ENCODE measurements around the gene SLC36A3.
A peak's percentile ranks its signal among the peaks of the same experiment; 100 is the strongest.
"Not testable (repeated sequence)": the region's sequence is repeated elsewhere in the genome, so short reads cannot be mapped to it uniquely, and the experiment has no call there.

Gene SLC36A3

DNA sequence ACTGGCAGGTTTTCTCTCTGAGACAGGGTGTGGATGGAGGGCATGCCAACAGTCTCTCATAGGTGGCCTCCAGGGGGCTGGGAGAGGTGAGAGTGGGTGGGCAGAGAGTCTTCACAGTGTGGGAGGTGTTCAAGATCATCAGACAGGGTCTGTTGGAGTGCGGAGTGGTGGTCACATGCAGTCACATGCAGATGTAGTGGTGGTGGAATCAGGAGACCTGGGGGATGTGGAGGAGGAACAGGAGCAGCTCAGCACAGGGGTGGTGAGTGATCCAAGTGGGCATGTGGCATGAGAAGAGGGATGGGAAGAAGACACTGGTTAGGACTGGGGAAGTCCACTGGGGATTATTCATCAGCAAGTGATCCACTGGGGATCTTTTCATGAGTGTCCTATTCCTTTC lies 44.8 kb downstream of the SLC36A3 start:
- peak; percentile 48 to 95 for DNase-seq

DNA sequence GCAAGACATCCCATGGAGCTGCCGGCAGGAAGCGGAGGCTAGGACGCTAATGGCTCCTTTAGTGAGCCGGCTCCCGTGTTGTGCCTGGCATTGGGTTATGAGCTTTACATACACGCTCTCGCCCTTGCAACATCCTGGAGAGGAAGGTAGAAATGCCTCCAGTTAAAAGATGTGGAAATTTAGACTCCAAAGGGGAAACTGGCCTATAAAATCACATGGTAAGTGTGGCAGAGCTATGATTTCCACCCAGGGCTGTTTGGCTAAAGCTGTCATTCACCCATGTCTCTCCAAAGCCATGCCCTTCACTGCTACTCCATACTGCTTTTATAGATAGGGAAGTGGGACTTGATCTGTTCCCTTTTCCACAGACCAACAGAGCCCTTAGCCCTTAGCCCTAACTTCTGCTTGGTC lies 45.4 kb downstream of the SLC36A3 start:
- DNase-seq: peak; percentile 83 to 97

DNA sequence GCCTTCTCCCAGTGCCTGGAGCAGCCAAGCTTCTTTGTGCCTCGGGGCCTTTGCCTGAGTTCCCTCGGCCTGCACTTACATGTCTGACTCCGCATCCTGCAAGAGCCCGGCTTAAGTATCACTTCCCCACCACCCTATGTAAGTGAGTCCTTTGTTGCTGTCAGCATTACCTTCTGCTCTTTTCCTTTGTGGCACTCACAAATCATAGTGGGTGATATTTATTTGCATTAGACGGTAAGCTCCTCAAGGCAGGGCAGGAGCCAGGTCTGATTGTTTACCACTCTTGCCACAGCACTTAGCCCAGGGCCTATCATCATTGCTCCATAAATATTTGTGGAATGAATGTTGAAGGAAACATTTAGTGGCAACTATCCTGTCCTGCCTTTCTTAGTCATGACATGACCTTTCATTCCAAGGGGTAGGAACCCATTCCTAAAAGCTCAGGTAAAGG lies 45.8 kb downstream of the SLC36A3 start:
- peak; percentile 58 to 69 for DNase-seq

DNA sequence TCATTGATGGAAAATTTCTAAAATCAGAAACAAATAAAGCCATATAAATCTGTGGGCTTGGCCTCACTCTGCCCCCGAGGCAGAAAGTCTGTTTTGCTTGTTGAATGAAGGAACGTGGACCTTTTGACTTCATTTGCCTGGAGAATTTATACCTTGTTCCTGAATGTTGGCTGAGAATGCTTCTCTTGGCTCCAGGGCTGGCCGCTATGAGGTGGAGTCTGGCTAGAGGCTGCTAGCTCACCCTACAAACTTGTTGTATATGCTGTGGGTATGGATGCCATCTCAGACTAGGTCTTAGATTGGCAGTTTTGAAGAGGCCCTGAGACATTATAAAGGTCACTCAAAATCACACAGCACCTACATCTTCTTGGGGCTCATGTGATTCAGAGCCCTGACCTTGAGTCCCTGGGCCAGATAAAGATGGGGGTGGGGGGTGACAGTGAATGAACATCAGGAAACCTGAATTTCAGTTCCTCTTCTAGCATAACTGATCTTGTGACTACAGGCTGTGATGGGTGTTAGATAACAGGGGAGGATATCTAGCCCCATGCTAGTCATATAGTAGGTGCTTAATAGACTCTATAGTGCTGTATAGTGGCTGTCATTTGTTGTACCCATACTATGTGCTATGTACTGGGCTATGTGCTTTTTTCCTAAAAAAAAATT lies 47.8 kb downstream of the SLC36A3 start:
- DNase-seq: peak; percentile 60 to 89

DNA sequence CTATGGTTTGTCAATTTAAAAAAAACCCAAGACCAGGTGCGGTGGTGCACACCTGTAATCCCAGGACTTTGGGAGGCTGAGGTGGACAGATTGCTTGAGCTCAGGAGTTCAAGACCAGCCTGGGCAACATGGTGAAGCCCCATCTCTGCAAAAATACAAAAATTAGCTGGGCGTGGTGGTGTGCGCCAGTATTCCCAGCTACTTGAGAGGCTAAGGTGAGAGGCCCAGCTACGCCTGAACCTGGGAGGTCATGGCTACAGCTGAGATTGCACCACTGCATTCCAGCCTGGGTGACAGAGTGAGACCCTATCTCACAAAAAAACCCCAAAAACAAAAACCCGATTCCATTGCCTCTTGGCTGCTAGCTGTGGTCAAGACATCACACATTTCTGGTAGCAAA lies 48.6 kb downstream of the SLC36A3 start:
- not testable (repeated sequence) for DNase-seq

DNA sequence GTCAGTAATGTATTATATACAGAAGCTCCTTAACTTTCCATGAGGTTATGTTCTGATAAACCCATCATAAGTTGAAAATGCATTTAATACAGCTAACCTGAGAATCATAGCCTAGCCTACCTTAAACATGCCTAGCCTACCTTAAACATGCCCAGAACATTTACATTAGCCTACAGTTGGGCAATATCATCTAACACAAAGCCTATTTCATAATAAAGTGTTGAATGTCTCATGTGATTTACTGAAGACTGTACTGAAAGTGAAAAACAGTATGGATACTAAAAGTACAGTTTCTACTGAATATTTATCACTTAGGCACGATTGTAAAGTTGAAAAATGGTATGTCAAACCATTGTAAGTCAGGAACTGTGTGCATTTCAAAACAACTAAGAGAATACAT lies 49.0 kb downstream of the SLC36A3 start:
- DNase-seq: peak in 1 of 2 donors; percentile 55

DNA sequence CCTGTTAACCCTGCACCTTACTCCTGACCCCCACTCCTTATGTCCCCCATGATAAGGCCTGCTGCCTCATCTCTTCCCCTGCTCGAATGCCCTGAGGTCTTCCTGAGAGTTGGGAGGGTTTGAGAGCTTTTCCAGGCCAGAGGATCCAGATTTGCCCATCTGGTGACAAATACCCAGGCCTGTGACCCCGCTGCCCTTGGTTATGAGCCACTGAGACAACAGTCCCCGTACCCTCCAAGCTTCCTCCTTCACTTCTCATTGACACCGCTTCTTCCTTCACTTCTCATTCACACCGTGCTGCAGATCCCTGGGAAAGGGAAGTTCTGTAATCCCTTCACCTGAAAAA lies 50.0 kb downstream of the SLC36A3 start:
- DNase-seq: no peak

DNA sequence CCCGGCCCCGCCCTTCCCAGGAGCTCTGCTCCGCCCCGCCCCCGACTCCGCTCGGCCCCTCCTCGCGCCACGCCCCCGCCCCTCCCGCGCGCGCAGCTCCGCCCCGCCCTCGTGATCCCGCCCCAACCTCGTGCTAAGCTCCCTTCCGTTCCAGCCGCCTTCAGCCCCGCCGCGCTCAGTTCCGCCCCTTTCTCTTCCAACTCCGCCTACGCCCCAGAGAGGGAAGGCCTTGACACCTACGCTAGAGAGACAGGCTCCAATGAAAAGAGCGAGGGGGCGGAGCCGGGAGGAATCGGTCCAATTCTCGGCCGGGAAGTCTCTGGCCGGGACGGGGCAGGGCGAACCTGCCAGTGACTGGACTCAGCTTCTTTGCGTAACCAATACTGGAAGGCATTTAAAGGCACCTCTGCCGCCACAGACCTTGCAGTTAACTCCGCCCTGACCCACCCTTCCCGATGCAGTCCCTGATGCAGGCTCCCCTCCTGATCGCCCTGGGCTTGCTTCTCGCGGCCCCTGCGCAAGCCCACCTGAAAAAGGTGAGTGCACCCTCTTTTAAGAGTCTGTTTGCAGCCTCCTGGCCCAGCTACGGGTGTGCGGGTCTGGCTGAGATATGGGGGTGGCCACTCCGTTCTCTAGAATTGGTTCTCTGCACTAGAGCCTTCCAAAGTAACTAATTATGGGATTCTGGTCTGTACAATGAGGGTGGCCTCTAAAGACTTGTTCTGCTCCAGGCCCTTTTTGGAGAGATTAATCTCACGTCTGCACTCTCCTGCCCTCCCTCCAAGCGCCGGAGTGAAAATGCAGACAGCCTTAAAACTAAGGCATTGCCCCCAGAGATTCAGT lies 50.6 kb downstream of the SLC36A3 start, which contains the start of gene GM2A:
Gene GM2A (plus strand): TSS at position 424 of the 843 bp plus-strand sequence. CDS start 32 bp downstream, at position 456.
- peak; percentile 100 for DNase-seq

DNA sequence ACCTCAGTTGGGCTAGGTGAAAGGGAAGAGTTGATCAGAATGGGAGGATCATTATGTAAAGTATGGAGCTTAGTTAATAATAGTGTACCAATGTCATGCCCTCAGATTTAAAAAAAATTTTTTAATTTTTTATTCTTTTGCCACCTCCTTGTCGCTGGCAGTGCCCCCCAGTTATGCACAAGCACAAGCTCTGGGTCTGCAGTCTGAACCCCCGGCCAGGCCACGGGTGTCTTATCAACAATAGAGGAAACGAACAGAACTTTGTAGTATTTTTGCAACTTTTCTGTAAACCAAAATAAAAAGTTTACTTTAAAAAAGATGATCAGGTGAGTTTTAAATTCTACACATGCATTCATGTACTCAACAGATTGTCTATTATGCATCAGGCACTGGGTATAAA lies 51.9 kb downstream of the SLC36A3 start:
- no peak for DNase-seq

DNA sequence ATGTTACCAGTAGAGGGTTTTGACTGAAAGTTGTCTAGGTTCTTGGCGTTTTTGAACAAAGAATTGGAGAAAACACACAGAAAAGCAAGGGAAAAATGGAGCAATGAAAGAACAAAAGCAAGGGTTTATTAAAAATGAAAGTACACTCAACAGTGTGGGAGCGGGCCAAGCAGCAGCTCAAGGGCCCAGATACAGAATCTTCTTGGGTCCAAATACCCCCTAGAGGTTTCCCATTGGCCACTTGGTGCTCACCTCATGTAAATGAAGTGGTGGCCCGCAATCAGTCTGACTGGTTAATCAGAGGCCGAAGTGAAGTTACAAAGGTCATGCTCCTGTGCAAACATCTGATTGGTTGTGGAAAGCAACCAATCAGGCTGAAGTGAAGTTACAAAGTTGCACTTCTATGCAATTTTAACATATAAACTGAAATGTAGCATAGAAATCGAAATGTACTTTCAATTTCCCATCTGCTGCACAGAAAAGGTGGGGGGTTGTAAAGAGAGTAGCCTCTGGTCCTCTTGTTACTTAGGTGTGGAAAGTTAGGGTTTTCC lies 52.5 kb downstream of the SLC36A3 start:
- DNase-seq: no peak

DNA sequence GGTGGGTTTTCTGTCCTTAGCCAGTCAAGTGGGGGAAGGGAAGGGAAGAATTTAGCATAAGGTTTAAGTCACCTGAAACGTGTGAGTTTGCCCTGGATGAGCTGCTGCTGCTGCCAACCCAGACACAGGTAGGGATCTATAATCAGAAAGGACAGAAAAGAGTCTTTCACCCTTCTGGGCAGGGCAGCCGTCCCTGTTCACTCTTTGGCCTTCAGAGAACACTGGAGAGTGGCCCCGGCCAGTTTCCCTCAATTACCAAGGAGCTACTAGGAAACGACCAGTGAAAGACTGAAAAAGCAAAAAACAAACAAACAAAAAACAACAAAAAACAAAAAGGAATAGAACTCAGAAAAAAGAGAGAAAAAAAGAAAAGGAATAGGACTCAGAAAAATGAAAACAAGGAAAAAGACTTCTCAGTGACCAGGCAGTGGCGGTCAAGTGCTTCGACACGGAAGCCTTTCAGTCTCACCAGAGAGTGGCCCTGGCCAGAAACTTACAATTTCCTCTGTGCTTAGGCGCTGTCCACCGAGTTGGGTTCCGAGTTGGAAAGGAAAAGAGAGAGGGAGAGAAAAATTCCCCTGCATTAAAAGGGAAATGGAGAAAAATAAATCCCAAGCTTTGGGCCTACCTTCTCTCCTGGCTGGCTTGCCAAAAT lies 53.1 kb downstream of the SLC36A3 start:
- no peak for DNase-seq

DNA sequence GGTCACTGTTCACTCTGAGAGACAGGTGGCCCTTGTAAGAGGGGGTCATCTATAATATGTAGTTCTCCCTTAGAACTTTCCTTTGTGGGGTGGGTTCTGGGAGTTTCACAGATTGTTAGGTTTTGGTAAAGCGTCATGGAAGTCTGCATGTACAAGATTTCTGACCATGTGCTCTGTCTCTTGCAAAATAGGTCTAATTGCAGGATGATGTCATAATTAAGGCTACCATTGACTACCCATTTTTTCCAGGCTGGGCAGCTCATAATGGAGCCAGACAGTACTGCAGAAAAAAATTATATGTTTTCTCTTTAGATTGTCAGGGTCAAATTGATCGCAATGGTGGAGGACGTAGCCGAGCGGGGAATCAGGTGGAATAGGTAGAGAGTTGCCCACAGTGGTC lies 54.3 kb downstream of the SLC36A3 start:
- peak in 1 of 2 donors; percentile 46 for DNase-seq

DNA sequence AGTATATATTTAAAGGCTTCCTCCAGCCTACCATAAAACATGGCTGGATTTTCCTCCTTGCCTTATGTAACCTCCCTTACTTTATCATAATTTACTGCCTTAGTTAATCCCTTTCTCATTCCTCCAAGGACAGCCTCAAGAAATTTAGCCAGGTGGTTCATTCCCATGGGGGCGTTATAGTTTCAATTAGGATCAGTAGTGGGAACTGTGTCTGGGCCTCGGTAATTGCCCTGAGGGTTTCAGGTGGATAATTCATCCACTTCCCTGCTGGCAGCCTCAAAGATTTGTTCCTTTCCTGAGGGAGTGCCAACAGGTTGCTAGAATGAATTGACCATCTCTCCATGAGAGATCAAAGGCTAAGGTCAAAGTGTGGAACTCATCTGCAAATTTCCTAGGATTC lies 54.9 kb downstream of the SLC36A3 start:
- no peak for DNase-seq

DNA sequence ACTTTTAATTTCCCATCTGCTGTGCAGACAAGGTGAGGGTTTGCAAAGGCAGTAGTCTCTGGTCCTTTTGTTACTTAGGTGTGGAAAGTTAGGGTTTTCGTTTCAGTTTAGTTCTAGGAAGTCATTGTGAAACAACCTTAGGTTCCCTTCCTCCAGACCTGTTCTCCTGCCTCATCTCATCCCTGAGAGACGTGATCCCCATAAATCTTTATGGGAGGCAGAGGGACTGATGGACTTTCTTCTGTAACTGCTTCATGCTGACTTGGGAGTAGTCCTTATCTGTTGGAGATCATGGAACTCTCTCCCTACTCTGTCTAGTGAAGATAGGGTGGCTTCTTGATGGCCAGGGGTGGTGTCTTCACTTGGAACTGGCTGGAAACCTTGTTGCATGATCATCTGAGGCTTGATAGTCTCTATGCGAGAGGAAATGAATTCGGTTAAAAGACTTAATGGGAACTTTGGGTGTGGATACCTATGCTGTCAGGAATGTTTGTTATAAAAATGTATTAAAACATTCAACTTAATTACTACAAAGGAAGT lies 57.8 kb downstream of the SLC36A3 start:
- DNase-seq: no peak

DNA sequence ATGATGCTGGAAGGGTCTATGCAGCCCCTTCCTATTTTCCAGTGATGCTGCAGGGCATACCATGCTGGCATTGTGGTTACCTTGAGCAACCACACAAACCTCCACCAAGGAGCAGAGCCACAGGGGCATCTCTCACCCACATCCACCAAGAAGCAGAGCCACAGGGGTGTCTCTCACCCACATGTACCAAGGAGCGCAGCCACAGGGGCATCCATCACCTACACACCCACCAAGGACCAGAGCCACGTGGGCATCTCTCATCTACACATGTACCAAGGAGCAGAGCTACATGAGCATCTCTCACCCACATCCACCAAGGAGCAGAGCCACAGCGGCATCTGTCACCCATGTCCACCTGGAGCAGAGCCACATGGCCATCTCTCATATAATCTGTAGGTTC lies 59.4 kb downstream of the SLC36A3 start:
- no peak for DNase-seq

DNA sequence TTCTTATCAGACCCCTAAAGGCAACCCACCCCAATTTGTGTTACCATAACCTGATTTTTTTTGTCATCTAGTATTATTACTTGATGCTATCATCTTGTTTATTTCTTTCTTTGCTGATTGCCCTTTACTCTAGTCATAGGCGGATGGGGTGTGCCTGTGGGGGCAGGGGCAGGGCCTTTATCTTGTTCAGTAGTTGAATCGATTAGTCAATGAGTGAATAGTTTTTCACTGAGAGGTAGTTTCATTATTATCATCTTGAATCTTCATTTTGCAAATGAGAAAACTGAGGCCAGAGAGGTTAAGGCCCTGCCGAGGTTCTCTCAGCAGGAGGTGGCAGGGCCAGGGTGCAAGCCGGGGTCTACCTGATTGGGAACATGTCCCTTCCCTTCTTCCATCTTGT lies 60.0 kb downstream of the SLC36A3 start:
- DNase-seq: no peak

DNA sequence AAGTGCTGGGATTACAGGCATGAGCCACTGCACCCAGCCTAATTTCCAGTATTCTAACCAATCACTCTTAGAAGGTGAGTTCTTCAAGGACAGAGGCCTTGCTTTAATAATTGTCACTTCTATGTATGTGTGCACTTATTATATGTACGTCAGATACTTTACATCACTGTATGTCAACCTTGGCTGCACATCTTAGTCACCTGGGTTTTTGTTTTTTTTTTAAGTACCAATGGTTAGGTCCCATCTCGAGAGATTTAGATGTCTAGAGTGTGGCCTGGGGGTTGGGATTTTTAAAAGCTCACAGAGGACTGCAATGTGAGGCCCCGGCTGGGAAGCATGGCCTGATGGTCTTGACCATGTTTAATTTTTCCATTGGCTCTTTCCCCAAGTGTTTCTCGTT lies 60.4 kb downstream of the SLC36A3 start:
- no peak for DNase-seq

DNA sequence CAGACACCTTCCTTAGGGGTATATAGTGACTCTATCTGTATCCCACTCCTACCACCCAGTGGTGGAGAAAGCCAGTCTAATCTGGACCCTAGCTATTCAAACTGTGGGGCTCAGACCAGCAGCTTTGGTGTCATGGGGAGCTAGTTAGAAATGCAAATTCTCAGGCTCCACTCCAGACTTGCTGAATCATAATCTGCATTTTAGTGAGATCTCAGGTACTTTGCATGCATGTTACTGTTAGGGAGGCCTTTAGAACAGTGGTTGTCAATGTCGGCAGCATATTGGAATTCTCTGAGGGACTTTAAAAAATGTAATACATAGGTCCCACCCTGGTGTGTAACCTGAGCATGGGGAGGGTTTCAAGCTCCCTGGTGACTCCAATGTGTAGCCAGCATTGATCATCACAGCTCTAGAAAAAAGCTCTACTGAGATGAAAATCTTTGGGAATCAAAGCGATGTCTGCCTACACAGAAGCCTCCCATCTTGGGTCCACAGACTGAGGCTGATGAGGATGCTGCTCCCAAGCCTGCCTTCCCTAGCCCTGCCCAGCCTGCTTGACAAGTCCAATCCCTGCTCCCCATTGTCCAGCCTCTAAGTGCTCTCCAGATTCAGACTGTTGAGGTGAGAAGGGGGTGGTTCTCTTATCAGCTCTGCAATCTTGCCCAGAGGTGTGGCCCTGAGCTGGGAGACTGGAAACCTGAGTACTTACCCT lies 62.5 kb downstream of the SLC36A3 start:
- DNase-seq: no peak

DNA sequence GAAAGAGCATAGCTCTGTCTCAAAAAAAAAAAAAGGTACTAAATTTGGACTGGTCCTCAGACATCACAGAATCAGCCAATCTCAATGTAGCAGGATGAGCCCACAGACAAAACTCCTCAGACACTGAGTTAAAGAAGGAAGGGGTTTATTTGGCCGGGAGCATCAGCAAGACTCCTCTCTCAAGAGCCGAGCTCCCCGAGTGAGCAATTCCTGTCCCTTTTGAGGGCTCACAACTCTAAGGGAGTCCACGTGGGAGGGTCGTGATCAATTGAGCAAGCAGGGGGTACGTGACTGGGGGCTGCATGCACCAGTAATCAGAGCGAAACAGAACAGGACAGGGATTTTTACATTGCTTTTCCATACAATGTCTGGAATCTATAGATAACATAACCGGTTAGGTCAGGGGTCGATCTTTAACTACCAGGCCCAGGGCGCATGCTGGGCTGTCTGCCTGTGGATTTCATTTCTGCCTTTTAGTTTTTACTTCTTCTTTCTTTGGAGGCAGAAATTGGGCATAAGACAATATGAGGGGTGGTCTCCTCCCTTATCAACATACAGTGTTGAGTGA lies 63.2 kb downstream of the SLC36A3 start:
- not testable (repeated sequence) for DNase-seq

DNA sequence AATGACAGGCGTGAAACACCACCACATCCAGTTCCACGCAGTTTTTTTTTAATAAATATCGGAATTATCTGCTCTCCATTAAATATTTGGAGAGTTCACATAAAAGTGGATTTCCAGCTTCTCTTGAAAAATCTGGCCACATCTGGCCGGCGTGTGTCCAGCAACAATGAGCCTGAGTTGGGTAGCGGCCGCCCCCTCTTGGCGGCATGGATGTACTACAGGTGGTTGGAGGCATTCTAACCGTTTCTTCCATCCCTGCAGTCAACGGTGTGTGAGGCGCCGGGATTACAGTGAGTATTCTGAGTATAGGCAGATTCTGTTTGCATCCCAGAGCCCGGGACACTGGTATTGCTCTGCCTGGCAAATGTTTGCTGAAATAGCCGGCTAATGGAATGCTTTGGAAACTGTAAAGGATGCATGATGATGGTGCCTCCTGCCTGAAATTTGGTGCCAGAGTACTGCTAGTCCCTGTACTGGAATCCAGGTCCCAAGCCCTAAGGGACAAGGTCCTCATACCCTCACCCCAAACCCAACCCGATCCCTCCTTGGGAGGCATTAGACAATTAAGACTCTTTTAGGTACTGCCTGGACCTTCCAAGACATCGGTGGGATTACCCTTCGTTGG lies 64.2 kb downstream of the SLC36A3 start:
- peak; percentile 42 to 92 for DNase-seq

DNA sequence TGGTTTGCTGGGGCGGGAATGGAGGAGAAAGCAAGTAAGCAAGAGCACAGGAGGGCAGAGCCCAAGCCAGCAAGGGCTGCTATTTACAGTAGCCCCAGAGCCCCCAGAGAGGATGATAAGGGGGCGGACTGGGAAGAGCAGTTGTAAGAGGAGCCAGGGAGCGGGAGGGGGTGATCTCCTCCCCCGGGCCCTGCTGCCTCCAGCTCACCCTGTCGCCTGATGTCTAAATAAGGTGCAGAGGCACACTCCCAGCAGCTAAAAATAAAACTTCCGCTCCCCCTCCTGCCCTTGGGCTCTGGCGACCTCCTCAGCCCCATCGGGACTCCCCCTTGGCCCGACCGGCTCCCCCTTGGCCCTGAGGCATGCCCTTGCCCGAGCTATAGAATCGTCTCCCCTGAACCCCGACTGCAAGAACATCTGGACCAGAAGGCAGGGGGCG lies 65.2 kb downstream of the SLC36A3 start:
- DNase-seq: no peak

DNA sequence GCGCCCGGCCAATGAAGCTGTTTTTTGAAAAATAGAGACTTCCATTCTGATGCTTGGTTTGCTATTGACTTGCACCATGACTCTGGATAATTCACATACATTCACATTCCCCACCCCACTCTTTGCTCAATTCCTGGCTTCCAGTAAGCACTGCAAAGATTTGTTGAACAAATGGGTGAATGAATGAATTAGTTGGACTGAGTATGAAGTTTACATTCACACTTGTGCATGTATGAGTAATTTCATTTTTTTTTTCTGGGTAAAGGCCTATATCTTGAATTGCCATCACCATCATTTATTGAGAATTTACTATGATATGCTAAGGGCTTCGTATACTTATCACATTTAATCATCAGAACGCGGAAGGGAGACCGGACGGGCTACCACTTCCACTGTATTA lies 65.9 kb downstream of the SLC36A3 start:
- DNase-seq: no peak
